SU-DHL-6 (cell line): ENCODE measurements around the gene ADAR.

Experiments used
- CTCF ChIP-seq: fragments of 200-600 bp; sonication (generic); IDR thresholded peaks from one replicate; pipeline ENCODE4 v1.5.1; 2017; ENCODE audit warnings: antibody characterized with exemption, mild to moderate bottlenecking, low read length, moderate library complexity; ENCODE audit not compliant: insufficient read depth, poor library complexity, severe bottlenecking
- EZH2phosphoT487 ChIP-seq: fragments of 200-600 bp; sonication (generic), shearing (Covaris generic); conservative IDR thresholded peaks from 2 replicates; pipeline ENCODE4 v1.6.1; 2018; ENCODE audit warnings: mild to moderate bottlenecking, antibody characterized with exemption, low read length, moderate library complexity, mixed read lengths

DNA sequence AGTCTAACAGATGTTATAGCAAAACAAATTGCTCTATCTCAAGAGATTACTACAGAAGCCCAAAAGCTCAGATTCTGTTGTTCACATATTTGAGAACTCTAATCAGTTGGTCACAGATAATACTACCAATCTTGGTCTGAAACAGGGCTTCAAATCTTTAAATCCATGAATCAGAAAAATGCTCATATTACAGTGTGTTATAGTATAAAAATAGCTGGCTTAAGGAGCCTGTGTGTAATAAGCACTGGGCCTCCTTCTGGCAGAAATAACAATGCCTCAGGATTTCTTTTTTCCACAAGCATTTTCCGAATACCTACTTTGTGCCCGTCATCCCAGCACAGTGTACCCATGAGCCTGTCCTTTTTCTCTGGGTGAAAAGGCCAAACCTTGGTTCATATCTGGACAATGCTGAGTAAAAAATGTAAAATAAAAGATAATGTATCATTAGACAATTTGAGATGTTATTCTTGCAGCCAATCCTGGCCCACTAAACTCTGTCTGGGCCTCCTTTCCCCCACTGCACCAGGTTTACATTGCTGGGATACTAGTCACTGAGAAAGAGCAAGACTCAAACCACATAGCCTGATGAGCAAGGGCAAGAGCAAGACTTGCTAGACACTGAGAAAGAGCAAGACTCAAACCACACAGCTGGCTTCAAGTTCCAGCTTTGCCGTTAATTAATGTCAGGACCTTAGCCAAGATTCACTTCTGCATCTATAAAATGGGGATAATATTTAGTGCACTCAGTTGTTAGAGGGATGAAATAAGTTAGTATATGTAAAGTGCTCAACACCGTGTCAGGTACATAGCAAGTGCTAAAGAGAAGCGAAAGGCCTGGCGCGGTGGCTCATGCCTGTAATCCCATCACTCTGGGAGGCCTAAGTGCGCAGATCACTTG is 17.0 kb upstream of the ADAR start:
- TF ChIP-seq CTCF, result no peak
- TF ChIP-seq EZH2phosphoT487, result no peak
